ENCODE results near the gene FMO5. TPM values are rescaled to one million over a fixed set of nuclear protein-coding genes. Genes with fewer than 3 reads are reported as not detected.

Gene FMO5
- total and polyA plus RNA-seq, 10 of the 15 experiments (the other 5 are each of a cell fraction or from before 2014, with no cell fraction given), result 0.05 to 0.58 (median 0.19) TPM

DNA sequence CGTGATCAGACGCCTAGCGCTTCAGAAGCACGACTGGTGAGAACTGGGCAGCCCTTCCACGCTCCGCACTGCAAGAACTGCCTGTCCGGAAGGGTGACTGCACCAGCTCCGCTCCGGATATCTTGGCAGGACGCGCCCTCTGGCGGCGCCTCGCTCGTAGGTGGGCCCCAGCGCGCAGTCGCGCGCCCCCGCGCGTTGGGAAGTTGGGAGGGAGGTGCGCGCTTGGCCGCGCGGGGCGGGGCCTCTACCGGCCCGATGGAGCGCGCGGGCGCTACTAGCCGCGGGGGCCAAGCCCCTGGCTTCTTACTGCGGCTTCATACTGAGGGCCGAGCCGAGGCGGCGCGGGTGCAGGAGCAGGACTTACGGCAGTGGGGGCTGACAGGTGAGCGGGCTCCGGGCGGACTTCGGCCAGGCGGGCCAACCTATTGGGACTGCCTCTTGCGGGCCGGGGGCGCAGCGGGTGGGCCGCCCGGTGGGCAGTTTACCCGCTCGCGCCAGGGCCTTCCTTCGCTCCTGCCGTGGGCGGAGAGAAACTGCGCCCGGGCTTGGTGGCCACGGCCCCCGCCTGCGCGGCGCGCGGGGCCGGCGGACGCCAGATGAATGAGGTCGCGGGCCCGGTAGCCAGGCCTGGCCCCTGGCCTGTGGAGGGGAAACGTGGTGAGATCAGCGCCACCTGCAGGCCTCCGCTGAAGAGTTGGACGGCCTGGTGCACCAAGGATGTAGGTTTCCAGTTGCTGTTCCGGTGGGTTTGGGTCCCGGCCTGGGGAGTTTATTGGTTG is 17.5 kb upstream of the FMO5 start, which contains the start of gene CHD1L (continued):
- TF ChIP-seq, protein P1, sequence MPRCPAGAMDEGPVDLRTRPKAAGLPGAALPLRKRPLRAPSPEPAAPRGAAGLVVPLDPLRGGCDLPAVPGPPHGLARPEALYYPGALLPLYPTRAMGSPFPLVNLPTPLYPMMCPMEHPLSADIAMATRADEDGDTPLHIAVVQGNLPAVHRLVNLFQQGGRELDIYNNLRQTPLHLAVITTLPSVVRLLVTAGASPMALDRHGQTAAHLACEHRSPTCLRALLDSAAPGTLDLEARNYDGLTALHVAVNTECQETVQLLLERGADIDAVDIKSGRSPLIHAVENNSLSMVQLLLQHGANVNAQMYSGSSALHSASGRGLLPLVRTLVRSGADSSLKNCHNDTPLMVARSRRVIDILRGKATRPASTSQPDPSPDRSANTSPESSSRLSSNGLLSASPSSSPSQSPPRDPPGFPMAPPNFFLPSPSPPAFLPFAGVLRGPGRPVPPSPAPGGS (IDR thresholded peaks at IDR 0.05; ENCODE audit: borderline replicate concordance, insufficient read depth, low read depth, low read length, poor library complexity, severe bottlenecking), result no peak
- peak; percentile 56; the same call in 1 of the 2 replicates for TF ChIP-seq MXI1 (IDR thresholded peaks at IDR 0.05; ENCODE audit: low read depth, low read length)
- peak; percentile 77 for TF ChIP-seq SMC3 (IDR thresholded peaks at IDR 0.05; ENCODE audit: borderline replicate concordance, low read length)
- no peak for TF ChIP-seq HDGF (IDR thresholded peaks at IDR 0.05)
- TF ChIP-seq ZSCAN29 (IDR thresholded peaks at IDR 0.05), result peak; percentile 6; the same call in 1 of the 2 replicates
- peak; percentile 66; the same call in 1 of the 2 replicates for TF ChIP-seq CREM (IDR thresholded peaks at IDR 0.05; ENCODE audit: low read depth)
- TF ChIP-seq, protein P2, sequence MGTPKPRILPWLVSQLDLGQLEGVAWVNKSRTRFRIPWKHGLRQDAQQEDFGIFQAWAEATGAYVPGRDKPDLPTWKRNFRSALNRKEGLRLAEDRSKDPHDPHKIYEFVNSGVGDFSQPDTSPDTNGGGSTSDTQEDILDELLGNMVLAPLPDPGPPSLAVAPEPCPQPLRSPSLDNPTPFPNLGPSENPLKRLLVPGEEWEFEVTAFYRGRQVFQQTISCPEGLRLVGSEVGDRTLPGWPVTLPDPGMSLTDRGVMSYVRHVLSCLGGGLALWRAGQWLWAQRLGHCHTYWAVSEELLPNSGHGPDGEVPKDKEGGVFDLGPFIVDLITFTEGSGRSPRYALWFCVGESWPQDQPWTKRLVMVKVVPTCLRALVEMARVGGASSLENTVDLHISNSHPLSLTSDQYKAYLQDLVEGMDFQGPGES (IDR thresholded peaks at IDR 0.05), result no peak
- TF ChIP-seq KDM1A (IDR thresholded peaks at IDR 0.05; ENCODE audit: borderline replicate concordance), result no peak
- TF ChIP-seq TARDBP (IDR thresholded peaks at IDR 0.05; ENCODE audit: borderline replicate concordance), result no peak
- TF ChIP-seq FOXM1 (IDR thresholded peaks at IDR 0.05; ENCODE audit: low read depth, low read length), result no peak
- TF ChIP-seq SMARCA5 (IDR thresholded peaks at IDR 0.05), result peak; percentile 93
- TF ChIP-seq SRF (IDR thresholded peaks at IDR 0.05; ENCODE audit: low read depth in 2 of 2, low read length in 2 of 2), result peak in 1 of 2 experiments; percentile 46; a peak in 1 of 4 replicates
- no peak for TF ChIP-seq CBX5 (IDR thresholded peaks at IDR 0.05; ENCODE audit: low read depth)
- no peak for TF ChIP-seq IRF4 (IDR thresholded peaks at IDR 0.05; ENCODE audit: low read depth, low read length)
- no peak for TF ChIP-seq GABPA (IDR thresholded peaks at IDR 0.05; ENCODE audit: low read depth)
- TF ChIP-seq CHD2 (IDR thresholded peaks at IDR 0.05; ENCODE audit: borderline replicate concordance, low read depth, low read length), result peak; percentile 68
- peak; percentile 89 for TF ChIP-seq RAD21 (IDR thresholded peaks at IDR 0.05; ENCODE audit: insufficient read depth, low read depth, low read length)
- peak; percentile 55 for TF ChIP-seq MYC (IDR thresholded peaks at IDR 0.05; ENCODE audit: insufficient read depth, insufficient read length, insufficient replicate concordance, low read length, severe bottlenecking)
- no peak for TF ChIP-seq YBX1 (IDR thresholded peaks at IDR 0.05)
- TF ChIP-seq DPF2 (IDR thresholded peaks at IDR 0.05), result peak; percentile 76; the same call in 1 of the 2 replicates
- no peak; the same call in 1 of the 2 replicates for TF ChIP-seq NBN (IDR thresholded peaks at IDR 0.05)
- TF ChIP-seq, protein P3, sequence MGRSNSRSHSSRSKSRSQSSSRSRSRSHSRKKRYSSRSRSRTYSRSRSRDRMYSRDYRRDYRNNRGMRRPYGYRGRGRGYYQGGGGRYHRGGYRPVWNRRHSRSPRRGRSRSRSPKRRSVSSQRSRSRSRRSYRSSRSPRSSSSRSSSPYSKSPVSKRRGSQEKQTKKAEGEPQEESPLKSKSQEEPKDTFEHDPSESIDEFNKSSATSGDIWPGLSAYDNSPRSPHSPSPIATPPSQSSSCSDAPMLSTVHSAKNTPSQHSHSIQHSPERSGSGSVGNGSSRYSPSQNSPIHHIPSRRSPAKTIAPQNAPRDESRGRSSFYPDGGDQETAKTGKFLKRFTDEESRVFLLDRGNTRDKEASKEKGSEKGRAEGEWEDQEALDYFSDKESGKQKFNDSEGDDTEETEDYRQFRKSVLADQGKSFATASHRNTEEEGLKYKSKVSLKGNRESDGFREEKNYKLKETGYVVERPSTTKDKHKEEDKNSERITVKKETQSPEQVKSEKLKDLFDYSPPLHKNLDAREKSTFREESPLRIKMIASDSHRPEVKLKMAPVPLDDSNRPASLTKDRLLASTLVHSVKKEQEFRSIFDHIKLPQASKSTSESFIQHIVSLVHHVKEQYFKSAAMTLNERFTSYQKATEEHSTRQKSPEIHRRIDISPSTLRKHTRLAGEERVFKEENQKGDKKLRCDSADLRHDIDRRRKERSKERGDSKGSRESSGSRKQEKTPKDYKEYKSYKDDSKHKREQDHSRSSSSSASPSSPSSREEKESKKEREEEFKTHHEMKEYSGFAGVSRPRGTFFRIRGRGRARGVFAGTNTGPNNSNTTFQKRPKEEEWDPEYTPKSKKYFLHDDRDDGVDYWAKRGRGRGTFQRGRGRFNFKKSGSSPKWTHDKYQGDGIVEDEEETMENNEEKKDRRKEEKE (IDR thresholded peaks at IDR 0.05), result no peak
- peak; percentile 73; the same call in 1 of the 2 replicates for TF ChIP-seq RB1 (IDR thresholded peaks at IDR 0.05; ENCODE audit: borderline replicate concordance)
- no peak for TF ChIP-seq HDAC6 (IDR thresholded peaks at IDR 0.05; ENCODE audit: unreplicated experiment)

Measured in GM12878 (cell line).